OCI-LY1 (cell line): ENCODE data around the gene DHRS4L2.

ENCODE experiments used
- CTCF ChIP-seq: fragments of 200-600 bp; sonication (generic), shearing (Covaris generic); IDR thresholded peaks from 2 replicates; pipeline ENCODE4 v1.5.1; 2017; ENCODE audit warnings: mild to moderate bottlenecking, antibody characterized with exemption, low read length, moderate library complexity, mixed read lengths
- EZH2 ChIP-seq: fragments of 200-600 bp; sonication (generic), shearing (Covaris generic); IDR thresholded peaks from 2 replicates; pipeline ENCODE4 v1.8.0; 2017; ENCODE audit warnings: borderline replicate concordance, mixed run types, mild to moderate bottlenecking, antibody characterized with exemption, low read length, moderate library complexity, mixed read lengths

- TF ChIP-seq CTCF = no peak
- TF ChIP-seq EZH2 = no peak
Observed at GRCh38 chr14:24042746-24043145, 54.0 kb downstream of the DHRS4L2 start.
